OCI-LY7 (cell line): ENCODE measurements around the gene MACROD2.

Source experiments
- EZH2phosphoT487 ChIP-seq: fragments of 200-600 bp; sonication (generic); IDR thresholded peaks from 2 replicates; pipeline ENCODE4 v1.6.1; 2018; ENCODE audit warnings: low read depth, borderline replicate concordance, mild to moderate bottlenecking, mixed run types, antibody characterized with exemption, low read length, moderate library complexity, mixed read lengths
- TF ChIP-seq, protein P1 (sequence below): fragments of 200-600 bp; sonication (generic); conservative IDR thresholded peaks from 2 replicates; pipeline ENCODE4 v1.5.1; 2014; ENCODE audit warnings: mild to moderate bottlenecking, antibody characterized with exemption, low read length, moderate library complexity, mixed read lengths

- TF ChIP-seq, protein P1, sequence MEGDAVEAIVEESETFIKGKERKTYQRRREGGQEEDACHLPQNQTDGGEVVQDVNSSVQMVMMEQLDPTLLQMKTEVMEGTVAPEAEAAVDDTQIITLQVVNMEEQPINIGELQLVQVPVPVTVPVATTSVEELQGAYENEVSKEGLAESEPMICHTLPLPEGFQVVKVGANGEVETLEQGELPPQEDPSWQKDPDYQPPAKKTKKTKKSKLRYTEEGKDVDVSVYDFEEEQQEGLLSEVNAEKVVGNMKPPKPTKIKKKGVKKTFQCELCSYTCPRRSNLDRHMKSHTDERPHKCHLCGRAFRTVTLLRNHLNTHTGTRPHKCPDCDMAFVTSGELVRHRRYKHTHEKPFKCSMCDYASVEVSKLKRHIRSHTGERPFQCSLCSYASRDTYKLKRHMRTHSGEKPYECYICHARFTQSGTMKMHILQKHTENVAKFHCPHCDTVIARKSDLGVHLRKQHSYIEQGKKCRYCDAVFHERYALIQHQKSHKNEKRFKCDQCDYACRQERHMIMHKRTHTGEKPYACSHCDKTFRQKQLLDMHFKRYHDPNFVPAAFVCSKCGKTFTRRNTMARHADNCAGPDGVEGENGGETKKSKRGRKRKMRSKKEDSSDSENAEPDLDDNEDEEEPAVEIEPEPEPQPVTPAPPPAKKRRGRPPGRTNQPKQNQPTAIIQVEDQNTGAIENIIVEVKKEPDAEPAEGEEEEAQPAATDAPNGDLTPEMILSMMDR: no peak
- no peak for TF ChIP-seq EZH2phosphoT487
Measured at GRCh38 chr20:14489544-14489943, 494.2 kb downstream of the MACROD2 start.
